Neural cell (in vitro differentiated cells): ENCODE measurements around the gene DHX38. TPM values are rescaled to one million over a fixed set of nuclear protein-coding genes. Genes with fewer than 3 reads are reported as not detected.

ENCODE experiments used
- H2AFZ ChIP-seq: fragments of 200-600, 300-800 bp; sonication (generic), shearing (Covaris generic); 2 replicates; pipeline ENCODE4 v1.6.0; 2014; ENCODE audit warnings: low read depth, mild to moderate bottlenecking, antibody characterized with exemption, low read length, moderate library complexity
- H3F3A ChIP-seq: fragments of 200-600 bp; shearing (Covaris generic); 2 replicates; pipeline ENCODE4 v1.6.1; 2016; ENCODE audit warnings: mild to moderate bottlenecking, moderate library complexity, mixed read lengths, antibody characterized with exemption, low read length; ENCODE audit not compliant: insufficient read depth, poor library complexity, severe bottlenecking
- H3K27ac ChIP-seq: fragments of 200-600, 300-800 bp; sonication (generic), shearing (Covaris generic); 2 replicates; pipeline ENCODE4 v1.5.1; 2014; ENCODE audit warnings: mild to moderate bottlenecking, low read length, moderate library complexity
- H3K27me3 ChIP-seq: fragments of 300-800, 200-600 bp; sonication (generic), shearing (Covaris generic); 2 replicates; pipeline ENCODE4 v1.6.0; 2014; ENCODE audit warnings: mild to moderate bottlenecking, low read depth, low read length, moderate library complexity; ENCODE audit not compliant: insufficient read depth
- H3K36me3 ChIP-seq: fragments of 300-800, 200-600 bp; sonication (generic), shearing (Covaris generic); 2 replicates; pipeline ENCODE4 v1.5.1; 2014; ENCODE audit warnings: mild to moderate bottlenecking, antibody characterized with exemption, low read length, moderate library complexity; ENCODE audit not compliant: insufficient read depth
- H3K4me2 ChIP-seq: fragments of 300-800, 200-600 bp; sonication (generic), shearing (Covaris generic); 2 replicates; pipeline ENCODE4 v1.6.0; 2014; ENCODE audit warnings: mild to moderate bottlenecking, low read length
- H3K4me3 ChIP-seq: fragments of 300-800, 200-600 bp; sonication (generic), shearing (Covaris generic); 2 replicates; pipeline ENCODE4 v1.5.1; 2014; ENCODE audit warnings: mild to moderate bottlenecking, low read length, moderate library complexity
- H3K79me2 ChIP-seq: fragments of 200-600 bp; shearing (Covaris generic); replicated peaks from 2 replicates; pipeline ENCODE4 v1.6.0; 2014; ENCODE audit warnings: mild to moderate bottlenecking, low read length, moderate library complexity; ENCODE audit not compliant: insufficient read depth
- H3K9ac ChIP-seq: fragments of 300-800, 200-600 bp; sonication (generic), shearing (Covaris generic); 2 replicates; pipeline ENCODE4 v1.6.1; 2016; ENCODE audit warnings: mild to moderate bottlenecking, low read length, mixed read lengths
- H3K9me2 ChIP-seq: fragments of 200-600 bp; shearing (Covaris generic); 2 replicates; pipeline ENCODE4 v1.6.1; 2016; ENCODE audit warnings: mild to moderate bottlenecking, low read length, mixed read lengths; ENCODE audit not compliant: insufficient read depth
- H3K9me3 ChIP-seq: fragments of 200-600, 300-800 bp; sonication (generic), shearing (Covaris generic); 2 replicates; pipeline ENCODE4 v1.6.1; 2016; ENCODE audit warnings: mild to moderate bottlenecking, mixed run types, low read length, moderate library complexity, mixed read lengths
- H4K20me1 ChIP-seq: fragments of 200-600 bp; shearing (Covaris generic); 2 replicates; pipeline ENCODE4 v1.6.1; 2016; ENCODE audit warnings: mild to moderate bottlenecking, mixed run types; ENCODE audit not compliant: insufficient read depth
- CTCF ChIP-seq: fragments of 450-650 bp; IDR thresholded peaks from 2 replicates; pipeline ENCODE4 v1.5.1; 2014; ENCODE audit warnings: antibody characterized with exemption, mild to moderate bottlenecking, moderate library complexity; ENCODE audit not compliant: poor library complexity, severe bottlenecking
- EP300 ChIP-seq: fragments of 450-650 bp; conservative IDR thresholded peaks from 2 replicates; pipeline ENCODE4 v1.6.1; 2014; ENCODE audit warnings: antibody characterized with exemption, mild to moderate bottlenecking, moderate library complexity; ENCODE audit not compliant: poor library complexity, severe bottlenecking
- EZH2 ChIP-seq: fragments of 200-600, 300-800 bp; shearing (Covaris generic), sonication (generic); IDR thresholded peaks from 2 replicates; pipeline ENCODE4 v1.6.1; 2014; ENCODE audit warnings: antibody characterized with exemption, low read length, borderline replicate concordance, mild to moderate bottlenecking; ENCODE audit not compliant: insufficient read depth, poor library complexity, severe bottlenecking
- MXI1 ChIP-seq: fragments of 450-650 bp; conservative IDR thresholded peaks from 2 replicates; pipeline ENCODE4 v1.6.1; 2014; ENCODE audit warnings: antibody characterized with exemption, mild to moderate bottlenecking; ENCODE audit not compliant: poor library complexity, severe bottlenecking
- POLR2AphosphoS5 ChIP-seq: IDR thresholded peaks from 2 replicates; pipeline ENCODE4 v1.6.1; 2012
- RAD21 ChIP-seq: fragments of 450-650 bp; conservative IDR thresholded peaks from 2 replicates; pipeline ENCODE4 v1.6.1; 2014; ENCODE audit warnings: antibody characterized with exemption, mild to moderate bottlenecking, moderate library complexity
- REST ChIP-seq: IDR thresholded peaks from 2 replicates; pipeline ENCODE4 v1.6.1; 2012; ENCODE audit warnings: borderline replicate concordance
- SMC3 ChIP-seq: fragments of 450-650 bp; conservative IDR thresholded peaks from 2 replicates; pipeline ENCODE4 v1.6.1; 2014; ENCODE audit warnings: antibody characterized with exemption, mild to moderate bottlenecking, moderate library complexity; ENCODE audit not compliant: poor library complexity
- TAF1 ChIP-seq: IDR thresholded peaks from 2 replicates; pipeline ENCODE4 v1.6.1; 2012; ENCODE audit warnings: low read depth
- polyA plus RNA-seq: library from polyadenylated mRNA; depleted of rRNA; stranded (reverse); fragments of >200 nt; gene quantifications from 2 replicates; pipeline ENCODE4 v1.2.3, GENCODE V29; 2014

DHX38 gene
- polyA plus RNA-seq, 1 donor from 2014 or later = 48.0 TPM

DNA sequence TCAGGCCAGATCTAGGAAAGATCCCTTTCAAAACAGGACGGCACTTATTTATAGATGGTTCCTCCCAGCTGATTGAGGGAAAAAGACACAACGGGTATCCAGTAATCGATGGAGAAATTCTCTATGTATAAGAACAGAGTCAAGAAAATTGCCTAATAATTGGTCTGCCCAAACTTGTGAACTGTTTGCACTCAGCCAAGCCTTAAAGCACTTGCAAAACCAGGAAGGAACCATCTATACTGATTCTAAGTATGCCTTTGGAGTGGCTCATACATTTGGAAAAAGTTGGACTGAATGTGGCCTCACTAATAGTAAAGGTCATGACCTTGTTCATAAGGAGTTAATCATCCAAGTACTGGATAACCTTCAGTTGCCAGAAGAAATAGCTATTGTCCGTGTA, 24.7 kb upstream of the DHX38 start:
- no peak for TF ChIP-seq RAD21
- no peak for TF ChIP-seq SMC3
- TF ChIP-seq EZH2 = no peak
- TF ChIP-seq REST = no peak
- no peak for TF ChIP-seq CTCF
- no peak for TF ChIP-seq POLR2AphosphoS5
- no peak for TF ChIP-seq MXI1
- TF ChIP-seq TAF1 = no peak
- no peak for TF ChIP-seq EP300
- H3K27ac ChIP-seq = no peak overlapping the region
- H3K79me2 ChIP-seq = no peaks in the 10 kb centered on the region

GRCh38 chr16:72072514-72073342, 20.9 kb upstream of the DHX38 start:
- Histone ChIP-seq H3K9ac (no peak overlapping the region), H3K9me2 (no peaks in the 10 kb centered on the region), H3K4me3 (no peak overlapping the region), H3F3A (no peaks in the 10 kb centered on the region), H3K9me3 (no peaks in the 10 kb centered on the region), H2AFZ (no peak overlapping the region), H3K27me3 (no peaks in the 10 kb centered on the region), H3K36me3 (no peaks in the 10 kb centered on the region), H4K20me1 (no peaks in the 10 kb centered on the region), H3K79me2 (no peaks in the 10 kb centered on the region), H3K4me2 (no peak overlapping the region), H3K27ac (no peak overlapping the region)
- no peak for TF ChIP-seq EZH2
- TF ChIP-seq TAF1 = no peak
- TF ChIP-seq REST = no peak
- no peak for TF ChIP-seq MXI1
- TF ChIP-seq CTCF = no peak
- no peak for TF ChIP-seq POLR2AphosphoS5
- no peak for TF ChIP-seq SMC3
- TF ChIP-seq RAD21 = no peak
- no peak for TF ChIP-seq EP300

More for the DNA sequence above, 24.7 kb upstream of the DHX38 start:
- H3K9ac ChIP-seq = no peak overlapping the region
- H2AFZ ChIP-seq = no peak overlapping the region
- no peaks in the 10 kb centered on the region for H3K9me3 ChIP-seq
- no peaks in the 10 kb centered on the region for H3K9me2 ChIP-seq
- H4K20me1 ChIP-seq = no peaks in the 10 kb centered on the region
- no peak overlapping the region for H3K4me3 ChIP-seq
- no peaks in the 10 kb centered on the region for H3F3A ChIP-seq
- no peak overlapping the region for H3K4me2 ChIP-seq
- H3K27me3 ChIP-seq = no peaks in the 10 kb centered on the region
- no peaks in the 10 kb centered on the region for H3K36me3 ChIP-seq
